OCI-LY3 (cell line): ENCODE data around the gene INF2.

Experiments
- EZH2phosphoT487 ChIP-seq: fragments of 200-600 bp; shearing (Covaris generic); IDR thresholded peaks from 2 replicates; pipeline ENCODE4 v1.6.1; 2018; ENCODE audit warnings: antibody characterized with exemption, mixed run types, low read depth
- TF ChIP-seq, protein P1 (sequence below): fragments of 200-600, 300-600 bp; sonication (generic); IDR thresholded peaks from 2 replicates; pipeline ENCODE4 v1.5.1; 2014; ENCODE audit warnings: antibody characterized with exemption, low read length, low read depth

DNA sequence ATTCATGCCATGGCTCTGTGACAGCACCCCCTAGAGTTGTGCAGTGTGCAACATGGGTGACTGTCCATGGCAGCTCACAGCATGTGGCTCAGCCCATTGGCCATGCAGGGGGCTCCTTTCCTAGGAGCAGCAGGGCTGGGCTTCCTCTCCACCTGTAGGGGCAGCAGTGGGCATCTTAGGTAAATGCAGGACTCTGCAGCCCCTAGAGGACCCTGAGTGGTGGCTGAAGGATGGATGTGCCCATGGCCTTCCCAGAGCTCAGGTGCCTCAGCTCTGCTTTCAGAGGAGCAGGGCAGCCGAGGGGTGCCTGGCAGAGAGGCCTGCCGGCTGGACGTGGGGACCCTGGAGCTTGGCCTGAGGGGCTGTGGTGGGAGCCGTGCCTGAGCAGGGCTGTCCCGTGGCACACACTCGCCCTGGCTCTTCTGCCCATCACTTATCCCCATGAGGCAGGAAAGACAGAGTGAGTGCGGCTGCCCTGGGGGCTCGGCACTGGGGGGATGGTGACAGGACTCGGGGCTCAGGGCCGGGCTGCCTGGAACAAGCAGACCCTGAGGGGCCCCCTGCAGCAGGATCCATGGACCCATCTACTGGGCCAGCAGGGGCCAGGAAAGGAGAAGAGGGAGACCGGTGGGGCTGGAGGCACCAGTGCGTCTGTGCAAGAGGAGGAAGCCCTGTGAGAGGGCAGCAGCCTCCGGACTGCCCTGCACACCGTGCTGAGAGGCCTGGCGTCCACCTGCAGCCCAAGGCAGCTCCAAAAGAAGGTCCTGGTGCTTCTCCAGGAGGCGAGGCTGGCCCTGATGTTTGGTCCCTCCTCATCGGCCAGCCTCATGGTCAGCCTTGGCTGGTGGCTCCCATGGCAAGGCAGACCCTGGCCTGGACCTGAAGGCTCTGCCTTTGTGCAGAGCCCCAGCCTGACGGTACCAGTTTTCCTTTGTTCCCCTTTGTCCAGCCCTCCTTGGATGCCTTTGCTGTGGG lies 42.2 kb downstream of the INF2 start:
- TF ChIP-seq, protein P1, sequence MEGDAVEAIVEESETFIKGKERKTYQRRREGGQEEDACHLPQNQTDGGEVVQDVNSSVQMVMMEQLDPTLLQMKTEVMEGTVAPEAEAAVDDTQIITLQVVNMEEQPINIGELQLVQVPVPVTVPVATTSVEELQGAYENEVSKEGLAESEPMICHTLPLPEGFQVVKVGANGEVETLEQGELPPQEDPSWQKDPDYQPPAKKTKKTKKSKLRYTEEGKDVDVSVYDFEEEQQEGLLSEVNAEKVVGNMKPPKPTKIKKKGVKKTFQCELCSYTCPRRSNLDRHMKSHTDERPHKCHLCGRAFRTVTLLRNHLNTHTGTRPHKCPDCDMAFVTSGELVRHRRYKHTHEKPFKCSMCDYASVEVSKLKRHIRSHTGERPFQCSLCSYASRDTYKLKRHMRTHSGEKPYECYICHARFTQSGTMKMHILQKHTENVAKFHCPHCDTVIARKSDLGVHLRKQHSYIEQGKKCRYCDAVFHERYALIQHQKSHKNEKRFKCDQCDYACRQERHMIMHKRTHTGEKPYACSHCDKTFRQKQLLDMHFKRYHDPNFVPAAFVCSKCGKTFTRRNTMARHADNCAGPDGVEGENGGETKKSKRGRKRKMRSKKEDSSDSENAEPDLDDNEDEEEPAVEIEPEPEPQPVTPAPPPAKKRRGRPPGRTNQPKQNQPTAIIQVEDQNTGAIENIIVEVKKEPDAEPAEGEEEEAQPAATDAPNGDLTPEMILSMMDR = peak; percentile 39
- no peak for TF ChIP-seq EZH2phosphoT487
